HUES6 (cell line): ENCODE measurements around the gene SLC35G1.

Experiments
- H3K27ac ChIP-seq: 2 replicates; pipeline ENCODE4 v1.7.0; 2013; ENCODE audit warnings: low read depth, mild to moderate bottlenecking, low read length, inconsistent platforms
- H3K27me3 ChIP-seq: 2 replicates; pipeline ENCODE4 v1.6.1; 2013; ENCODE audit warnings: low read length; ENCODE audit not compliant: control insufficient read depth, insufficient read depth
- H3K36me3 ChIP-seq: 2 replicates; pipeline ENCODE4 v1.6.1; 2013; ENCODE audit warnings: low read length; ENCODE audit not compliant: control insufficient read depth, insufficient read depth
- H3K4me1 ChIP-seq: 2 replicates; pipeline ENCODE4 v1.6.1; 2013; ENCODE audit warnings: low read length; ENCODE audit not compliant: control insufficient read depth, insufficient read depth
- H3K4me3 ChIP-seq: 2 replicates; pipeline ENCODE4 v1.5.1; 2013; ENCODE audit warnings: low read depth, low read length
- H3K9ac ChIP-seq: one replicate; pipeline ENCODE4 v1.6.1; 2013; ENCODE audit warnings: mild to moderate bottlenecking, low read length
- H3K9me3 ChIP-seq: 2 replicates; pipeline ENCODE4 v1.6.1; 2013; ENCODE audit warnings: low read depth, low read length; ENCODE audit not compliant: control insufficient read depth, insufficient read depth

SLC35G1 gene

DNA sequence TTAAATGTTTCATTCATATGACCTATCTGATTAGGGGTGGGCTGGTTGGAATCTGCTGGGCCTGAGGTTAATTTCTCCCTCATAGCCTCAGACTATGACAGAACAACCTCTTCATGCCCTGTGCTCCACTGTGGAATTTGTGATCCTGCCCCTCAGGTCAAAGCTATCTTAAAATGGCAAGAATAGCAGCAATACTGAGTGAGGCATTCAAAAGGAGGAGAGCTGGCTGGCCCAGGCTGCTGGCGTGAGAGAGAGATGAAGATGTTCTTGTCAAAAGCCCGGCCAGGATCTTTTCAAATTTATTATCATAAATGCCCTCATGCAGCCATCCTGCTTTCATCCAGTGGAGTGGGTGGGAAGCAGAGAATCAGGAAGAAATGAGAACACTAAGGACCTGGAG, 58.1 kb downstream of the SLC35G1 start:
- H3K4me3 ChIP-seq: no peak overlapping the region
- H3K4me1 ChIP-seq: no peaks in the 10 kb centered on the region
- no peak overlapping the region for H3K27ac ChIP-seq
- H3K9ac ChIP-seq: no peak overlapping the region
- H3K9me3 ChIP-seq: no peaks in the 10 kb centered on the region
- no peaks in the 10 kb centered on the region for H3K27me3 ChIP-seq
- H3K36me3 ChIP-seq: no peaks in the 10 kb centered on the region
